Esophagus squamous epithelium (tissue), 5 donors: Measurements from ENCODE around the gene CTDP1. TPM values are rescaled to one million over a fixed set of nuclear protein-coding genes. Genes with fewer than 3 reads are reported as not detected.

Experiments used
- DNase-seq: peaks from one replicate; lab custom pipeline; 2025; lab: John Stamatoyannopoulos, UW
- H3K27ac ChIP-seq, 4 donors: fragments of 200-600 bp; sonication (generic); one replicate each; pipeline ENCODE4 v1.5.1; 2016 to 2019; ENCODE audit warnings: mild to moderate bottlenecking in 1 of 4
- H3K27me3 ChIP-seq, 4 donors: fragments of 200-600 bp; sonication (generic); 1 replicate in 3 of 4; 2 replicates in 1 of 4; pipeline versions ENCODE4 v1.5.1 to v1.6.0; 2017 to 2021; ENCODE audit warnings: antibody characterized with exemption in 1 of 4
- H3K36me3 ChIP-seq, 3 donors: fragments of 200-600 bp; sonication (generic); one replicate each; pipeline ENCODE4 v1.5.1; 2016 to 2019
- H3K4me1 ChIP-seq, 3 donors: fragments of 200-600 bp; sonication (generic); one replicate each; pipeline ENCODE4 v1.5.1; 2017 to 2019
- H3K4me3 ChIP-seq, 4 donors: fragments of 200-600 bp; sonication (generic); 1 replicate in 3 of 4; 2 replicates in 1 of 4; pipeline ENCODE4 v1.5.1; 2016 to 2019; ENCODE audit warnings: mild to moderate bottlenecking in 2 of 4, moderate library complexity in 1 of 4
- H3K9me3 ChIP-seq, 3 donors: fragments of 200-600 bp; sonication (generic); one replicate each; pipeline ENCODE4 v1.5.1; 2016 to 2019
- CTCF ChIP-seq, 6 experiments: fragments of 450-650 bp in 4 of 6; fragments of 200-600 bp in 2 of 6; sonication (generic) in 2 of 6; IDR thresholded peaks; one replicate each; pipeline ENCODE4 v1.5.1; 2016 to 2019; ENCODE audit warnings: antibody characterized with exemption in 6 of 6, mild to moderate bottlenecking in 4 of 6, moderate library complexity in 4 of 6
- POLR2A ChIP-seq, 4 donors: fragments of 450-650 bp; IDR thresholded peaks; one replicate each; pipeline ENCODE4 v1.6.1; 2017; ENCODE audit warnings: antibody characterized with exemption in 4 of 4, mild to moderate bottlenecking in 4 of 4, moderate library complexity in 3 of 4
- WGBS, 2 donors: methylation state at CpG; one replicate each; pipeline ENCODE4 v1.1.5; 2018; 5-methylcytosine and 5-hydroxymethylcytosine counted together
- intact Hi-C: fragments of 100-400 bp; cut with DNase I; formaldehyde crosslinking; loops from one replicate; pipeline ENCODE4 v1.15.0; 2022
- total RNA-seq, 4 donors: library from RNA; depleted of rRNA; stranded (reverse); fragments of >200 nt; gene quantifications; one replicate each; pipeline ENCODE4 v1.1.0, GENCODE V29; 2016
- donor health status: DM: yes; HTN: yes; CAD: no.

The CTDP1 gene
- total RNA-seq, 4 donors from 2014 or later = 10.5 to 17.1 (median 15.5) TPM

- TF ChIP-seq POLR2A (IDR thresholded peaks at IDR 0.05) (no peak), CTCF (IDR thresholded peaks at IDR 0.05) (no peak)
- no peak overlapping the region for H3K4me3 ChIP-seq
- H3K27ac ChIP-seq = no peak overlapping the region
- H3K36me3 ChIP-seq = peaks cover 11 to 99% (median 16%) of the 10 kb centered on the region in 3 donors
- peaks cover 0 to 5% (median 0%) of the 10 kb centered on the region in 3 donors for H3K9me3 ChIP-seq
- no peaks in the 10 kb centered on the region for H3K4me1 ChIP-seq
- WGBS, 2 donors = 84 to 88% methylated on average over 11 of the region's 11 CpGs
- H3K27me3 ChIP-seq = no peaks in the 10 kb centered on the region
- no peak for DNase-seq
- intact Hi-C loops = no loop called here
These were observed 44.0 kb downstream of the CTDP1 start for GRCh38 chr18:79723628-79724027.

GRCh38 chr18:79724299-79725080, 44.9 kb downstream of the CTDP1 start:
- Histone ChIP-seq H3K4me3 (no peak overlapping the region), H3K27ac (no peak overlapping the region), H3K27me3 (no peaks in the 10 kb centered on the region), H3K4me1 (no peaks in the 10 kb centered on the region), H3K36me3 (peaks cover 13 to 99% (median 17%) of the 10 kb centered on the region in 3 donors), H3K9me3 (peaks cover 0 to 14% (median 4%) of the 10 kb centered on the region in 3 donors)
- no peak for DNase-seq
- TF ChIP-seq CTCF (IDR thresholded peaks at IDR 0.05) (no peak), POLR2A (IDR thresholded peaks at IDR 0.05) (no peak)
- WGBS, 2 donors = 93 to 94% methylated on average over 13 to 15 of the region's 15 CpGs
- intact Hi-C loops = no loop called here

- DNase-seq = no peak
- WGBS, 2 donors = 90 to 94% methylated on average over 15 of the region's 15 CpGs
- Histone ChIP-seq H3K27me3 (no peaks in the 10 kb centered on the region), H3K4me3 (no peak overlapping the region), H3K27ac (no peak overlapping the region), H3K36me3 (peaks cover 19 to 99% (median 20%) of the 10 kb centered on the region in 3 donors), H3K9me3 (peaks cover 0 to 24% (median 8%) of the 10 kb centered on the region in 3 donors), H3K4me1 (no peaks in the 10 kb centered on the region)
- intact Hi-C loops = no loop called here
- no peak for TF ChIP-seq POLR2A (IDR thresholded peaks at IDR 0.05)
- no peak for TF ChIP-seq CTCF (IDR thresholded peaks at IDR 0.05)
These were observed 45.9 kb downstream of the CTDP1 start for GRCh38 chr18:79725486-79725885.

GRCh38 chr18:79726721-79727120, 47.1 kb downstream of the CTDP1 start:
- no peaks in the 10 kb centered on the region for H3K27me3 ChIP-seq
- 93% methylated on average over 3 to 16 of the region's 20 CpGs for WGBS, 2 donors
- H3K9me3 ChIP-seq = peaks cover 0 to 36% (median 18%) of the 10 kb centered on the region in 3 donors
- H3K4me3 ChIP-seq = no peak overlapping the region
- peaks cover 19 to 99% (median 27%) of the 10 kb centered on the region in 3 donors for H3K36me3 ChIP-seq
- DNase-seq = no peak
- no peak overlapping the region for H3K27ac ChIP-seq
- no peaks in the 10 kb centered on the region for H3K4me1 ChIP-seq
- TF ChIP-seq POLR2A (IDR thresholded peaks at IDR 0.05) = no peak
- TF ChIP-seq CTCF (IDR thresholded peaks at IDR 0.05) = no peak
- intact Hi-C loops = no loop called here

- intact Hi-C loops = no loop called here
- Histone ChIP-seq H3K4me1 (no peaks in the 10 kb centered on the region), H3K27ac (no peak overlapping the region), H3K27me3 (no peaks in the 10 kb centered on the region), H3K4me3 (no peak overlapping the region), H3K36me3 (peaks cover 19 to 100% (median 27%) of the 10 kb centered on the region in 3 donors), H3K9me3 (peaks cover 0 to 41% (median 23%) of the 10 kb centered on the region in 3 donors)
- no peak for DNase-seq
- no peak for TF ChIP-seq POLR2A (IDR thresholded peaks at IDR 0.05)
- TF ChIP-seq CTCF (IDR thresholded peaks at IDR 0.05) = no peak
- 95 to 98% methylated on average over 33 of the region's 33 CpGs for WGBS, 2 donors
These were observed 47.6 kb downstream of the CTDP1 start for GRCh38 chr18:79727211-79727610.
